Mucosa of rectum (tissue), 2 donors: ENCODE measurements around the gene CXXC5.
A peak's percentile ranks its signal among the peaks of the same experiment; 100 is the strongest.
"Not testable (repeated sequence)": the region's sequence is repeated elsewhere in the genome, so short reads cannot be mapped to it uniquely, and the experiment has no call there.

Source experiments
- H3K27ac ChIP-seq, 2 donors: one replicate each; pipeline ENCODE4 v1.7.0; 2013; ENCODE audit warnings: inconsistent platforms in 2 of 2, low read depth in 2 of 2, low read length in 2 of 2
- H3K27me3 ChIP-seq, 2 donors: one replicate each; pipeline ENCODE4 v1.7.0; 2013; ENCODE audit warnings: low read length in 2 of 2; ENCODE audit not compliant: control insufficient read depth in 2 of 2, insufficient read depth in 2 of 2
- H3K36me3 ChIP-seq, 2 donors: one replicate each; pipeline ENCODE4 v1.7.0; 2013; ENCODE audit warnings: low read length in 2 of 2; ENCODE audit not compliant: control insufficient read depth in 2 of 2, insufficient read depth in 2 of 2
- H3K4me1 ChIP-seq, 2 donors: one replicate each; pipeline ENCODE4 v1.7.0; 2013; ENCODE audit warnings: low read length in 2 of 2, mild to moderate bottlenecking in 1 of 2; ENCODE audit not compliant: control insufficient read depth in 2 of 2, insufficient read depth in 2 of 2
- H3K4me3 ChIP-seq, 2 donors: one replicate each; pipeline ENCODE4 v1.7.0; 2013; ENCODE audit warnings: low read length in 2 of 2
- H3K9ac ChIP-seq, 2 donors: one replicate each; pipeline ENCODE4 v1.7.0; 2013; ENCODE audit warnings: low read length in 2 of 2, low read depth in 1 of 2, mild to moderate bottlenecking in 1 of 2
- H3K9me3 ChIP-seq, 2 donors: one replicate each; pipeline ENCODE4 v1.7.0; 2013; ENCODE audit warnings: low read length in 2 of 2; ENCODE audit not compliant: control insufficient read depth in 2 of 2
- donor health status: healthy.
- donor health status: Normal muscosa, but diverticular disease.

The CXXC5 gene

GRCh38 chr5:139711067-139711905 is 63.1 kb downstream of the CXXC5 start:
- Histone ChIP-seq H3K9me3 (no peaks in the 10 kb centered on the region), H3K9ac (no peak overlapping the region), H3K36me3 (no peaks in the 10 kb centered on the region), H3K4me1 (peaks cover 18 to 21% of the 10 kb centered on the region in 2 donors), H3K27me3 (peaks cover 14 to 23% of the 10 kb centered on the region in 2 donors), H3K27ac (no peak overlapping the region), H3K4me3 (peak overlapping the region; percentile 43 to 62)

DNA sequence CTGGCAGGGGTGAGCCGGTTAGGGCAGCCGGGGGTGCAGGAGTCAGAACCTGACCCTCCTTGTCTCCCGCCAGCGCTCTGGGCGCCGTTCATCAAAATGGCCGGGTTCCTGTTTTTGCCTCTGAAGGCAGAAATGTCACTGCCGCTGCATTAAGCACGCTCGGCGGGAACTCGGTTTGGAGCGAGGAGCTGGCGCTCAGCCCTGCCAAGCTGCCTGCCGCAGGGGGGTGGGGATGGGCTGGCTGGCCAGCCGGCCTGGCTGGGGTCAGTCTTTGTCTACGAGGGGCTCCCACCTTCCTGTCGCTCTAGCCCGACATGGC is 63.7 kb downstream of the CXXC5 start:
- Histone ChIP-seq H3K27me3 (peaks cover 14 to 23% of the 10 kb centered on the region in 2 donors), H3K4me1 (peaks cover 18 to 21% of the 10 kb centered on the region in 2 donors), H3K4me3 (peak overlapping the region; percentile 43 to 62), H3K9ac (no peak overlapping the region), H3K36me3 (no peaks in the 10 kb centered on the region), H3K27ac (no peak overlapping the region), H3K9me3 (no peaks in the 10 kb centered on the region)

DNA sequence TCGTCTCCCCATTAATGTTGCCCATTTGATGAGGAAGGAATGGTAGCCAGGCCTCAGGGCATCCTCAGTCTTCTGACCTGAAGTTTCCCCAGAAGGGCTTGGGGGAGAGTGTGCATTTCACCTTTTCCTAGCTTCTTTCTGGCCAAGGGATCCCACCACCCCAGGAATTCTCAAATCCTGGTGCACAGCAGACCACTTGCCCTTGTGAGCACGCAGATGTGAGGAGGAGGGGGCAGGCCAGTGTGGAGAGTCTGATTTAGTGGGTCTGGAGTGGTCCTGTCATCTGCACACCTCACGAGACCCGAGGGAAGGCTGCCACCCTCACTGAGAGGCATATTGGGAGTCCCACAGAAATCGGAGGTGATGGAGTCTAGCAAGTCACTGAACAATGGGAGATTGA is 64.3 kb downstream of the CXXC5 start:
- H3K27me3 ChIP-seq, result peaks cover 14 to 23% of the 10 kb centered on the region in 2 donors
- peaks cover 18 to 20% of the 10 kb centered on the region in 2 donors for H3K4me1 ChIP-seq
- H3K27ac ChIP-seq, result no peak overlapping the region
- H3K9me3 ChIP-seq, result no peaks in the 10 kb centered on the region
- H3K9ac ChIP-seq, result no peak overlapping the region
- H3K4me3 ChIP-seq, result no peak overlapping the region
- H3K36me3 ChIP-seq, result no peaks in the 10 kb centered on the region

DNA sequence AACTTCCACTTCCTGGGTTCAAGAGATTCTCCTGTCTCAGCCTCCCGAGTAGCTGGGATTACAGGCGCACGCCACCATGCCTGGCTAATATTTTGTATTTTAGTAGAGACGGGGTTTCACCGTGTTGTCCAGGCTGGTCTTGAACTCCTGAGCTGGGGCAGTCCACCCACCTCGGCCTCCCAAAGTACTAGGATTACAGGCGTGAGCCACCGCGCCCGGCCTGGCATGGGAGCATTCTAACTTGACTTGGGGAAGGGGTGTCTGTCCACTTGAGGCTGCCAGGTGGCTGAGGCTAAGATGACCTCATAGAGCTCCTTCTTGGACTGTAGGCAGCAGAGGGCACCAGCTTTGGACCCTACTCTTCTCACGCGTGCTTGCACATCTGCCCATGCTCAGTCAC is 65.7 kb downstream of the CXXC5 start:
- H3K9ac ChIP-seq, H3K27ac ChIP-seq, H3K36me3 ChIP-seq, H3K4me3 ChIP-seq, H3K9me3 ChIP-seq: not testable (repeated sequence)
- Histone ChIP-seq H3K4me1 (peaks cover 7 to 17% of the 10 kb centered on the region in 2 donors), H3K27me3 (peaks cover 14 to 23% of the 10 kb centered on the region in 2 donors)

GRCh38 chr5:139717221-139717620 is 69.1 kb downstream of the CXXC5 start:
- no peaks in the 10 kb centered on the region for H3K36me3 ChIP-seq
- no peaks in the 10 kb centered on the region for H3K9me3 ChIP-seq
- H3K4me1 ChIP-seq, result no peaks in the 10 kb centered on the region
- no peak overlapping the region for H3K27ac ChIP-seq
- H3K4me3 ChIP-seq, result no peak overlapping the region
- peaks cover 5 to 7% of the 10 kb centered on the region in 2 donors for H3K27me3 ChIP-seq
- H3K9ac ChIP-seq, result no peak overlapping the region

GRCh38 chr5:139718403-139718802 is 70.3 kb downstream of the CXXC5 start:
- H3K27me3 ChIP-seq, H3K36me3 ChIP-seq, H3K9ac ChIP-seq, H3K4me3 ChIP-seq, H3K9me3 ChIP-seq, H3K27ac ChIP-seq, H3K4me1 ChIP-seq: not testable (repeated sequence)

DNA sequence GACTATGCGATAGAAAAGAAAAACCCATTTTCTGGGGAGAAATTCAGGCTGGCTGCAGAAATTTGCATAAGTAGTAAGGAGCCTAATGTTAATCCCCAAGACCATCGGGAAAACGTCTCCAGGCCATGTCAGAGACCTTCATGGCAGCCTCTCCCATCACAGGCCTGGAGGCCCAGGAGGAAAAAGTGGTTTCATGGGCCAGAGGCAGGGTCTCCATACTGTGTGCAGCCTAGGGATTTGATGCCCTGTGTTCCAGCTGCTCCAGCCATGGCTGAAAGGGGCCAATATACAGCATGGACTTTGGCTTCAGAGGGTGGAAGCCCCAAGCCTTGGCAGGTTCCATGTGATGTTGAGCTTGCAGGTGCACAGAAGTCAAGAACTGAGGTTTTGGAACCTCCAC is 71.8 kb downstream of the CXXC5 start:
- H3K4me1 ChIP-seq, H3K9ac ChIP-seq, H3K27me3 ChIP-seq, H3K9me3 ChIP-seq, H3K36me3 ChIP-seq, H3K27ac ChIP-seq, H3K4me3 ChIP-seq: not testable (repeated sequence)

DNA sequence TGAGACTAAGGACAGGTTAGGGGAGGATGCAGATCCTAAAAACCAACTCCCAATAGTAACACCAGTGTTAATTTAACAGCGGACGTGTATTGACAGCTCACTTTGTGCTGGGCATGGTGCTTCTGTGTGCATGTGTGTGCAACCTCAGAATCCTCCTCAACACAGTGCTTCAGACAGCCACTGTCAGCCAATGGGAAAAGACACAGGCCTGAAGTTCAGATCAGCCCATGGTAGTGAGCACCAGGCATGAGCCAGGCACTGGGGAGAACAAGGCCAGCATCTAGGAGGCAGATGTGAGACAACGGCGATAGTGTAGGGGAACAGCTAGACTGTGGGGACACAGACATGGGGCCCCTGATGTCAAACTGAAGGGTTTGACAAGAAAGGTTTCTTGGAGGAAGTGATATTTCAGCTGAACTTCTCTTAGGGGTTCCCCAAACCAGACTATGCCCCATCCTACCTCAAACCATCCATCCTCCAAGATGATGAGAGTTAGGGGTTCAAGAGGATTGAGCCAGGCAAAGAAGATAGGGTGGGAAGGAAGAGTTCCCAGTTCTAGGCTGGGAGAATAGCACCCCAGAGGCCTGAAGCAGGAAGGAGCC is 75.9 kb downstream of the CXXC5 start:
- no peaks in the 10 kb centered on the region for H3K27me3 ChIP-seq
- H3K9me3 ChIP-seq, result no peaks in the 10 kb centered on the region
- H3K36me3 ChIP-seq, result no peaks in the 10 kb centered on the region
- no peak overlapping the region for H3K4me3 ChIP-seq
- no peak overlapping the region for H3K27ac ChIP-seq
- H3K4me1 ChIP-seq, result no peaks in the 10 kb centered on the region
- H3K9ac ChIP-seq, result no peak overlapping the region

- Histone ChIP-seq H3K36me3 (no peaks in the 10 kb centered on the region), H3K4me1 (no peaks in the 10 kb centered on the region), H3K9me3 (no peaks in the 10 kb centered on the region), H3K4me3 (no peak overlapping the region), H3K27me3 (no peaks in the 10 kb centered on the region), H3K27ac (no peak overlapping the region), H3K9ac (no peak overlapping the region)
Measured at GRCh38 chr5:139725073-139725830, 77.1 kb downstream of the CXXC5 start.

DNA sequence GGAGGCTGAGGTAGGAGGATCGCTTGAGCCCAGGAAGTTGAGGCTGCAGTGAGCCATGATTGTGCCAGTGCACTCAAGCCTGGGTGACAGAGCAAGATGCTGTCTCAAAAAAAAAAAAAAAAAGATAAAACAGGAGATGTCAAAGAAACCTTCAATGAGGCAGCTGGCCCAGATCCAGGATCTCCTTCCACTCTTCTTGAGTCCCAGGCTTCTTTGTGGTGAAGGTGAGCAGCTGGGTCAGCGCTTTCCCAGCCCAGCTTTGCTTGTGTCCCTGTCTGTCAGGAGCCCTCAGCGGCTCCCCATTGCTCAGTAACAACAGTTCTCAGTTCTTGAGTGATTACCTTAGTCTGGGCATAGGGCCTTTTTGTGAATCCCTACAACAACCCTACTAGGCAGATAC is 78.1 kb downstream of the CXXC5 start:
- Histone ChIP-seq H3K36me3 (no peaks in the 10 kb centered on the region), H3K9ac (no peak overlapping the region), H3K4me1 (no peaks in the 10 kb centered on the region), H3K27me3 (no peaks in the 10 kb centered on the region), H3K9me3 (no peaks in the 10 kb centered on the region), H3K27ac (no peak overlapping the region), H3K4me3 (no peak overlapping the region)
